ENCODE results near the gene SNUPN.
A peak's percentile ranks its signal among the peaks of the same experiment; 100 is the strongest.

Gene SNUPN

GRCh38 chr15:75647370-75648155 is 22.0 kb upstream of the SNUPN start, which contains the start of gene SNX33:
TSS of gene SNX33 (plus strand) at chr15:75647912. CDS start at chr15:75649103, 1,191 bp downstream.
- Histone ChIP-seq H3K9ac (ENCODE audit: insufficient read length, low read depth) (peak within 1 kb of the TSS; percentile 93), H3K36me3 (ENCODE audit: insufficient read depth, insufficient read length, low read length) (peaks cover 35% of the 10 kb centered on the region), H3K4me3 (ENCODE audit: insufficient read length, low read depth) (peak within 1 kb of the TSS; percentile 85), H3K27me3 (ENCODE audit: insufficient read depth, insufficient read length) (peaks cover 19% of the 10 kb centered on the region), H3K4me1 (ENCODE audit: insufficient read depth, insufficient read length) (peaks cover 24% of the 10 kb centered on the region), H3K9me3 (ENCODE audit: insufficient read depth, low read length) (no peaks in the 10 kb centered on the region)
- TF ChIP-seq ZNF274 (IDR thresholded peaks at IDR 0.05; ENCODE audit: low read depth, low read length), result no peak
- TF ChIP-seq SUZ12 (IDR thresholded peaks at IDR 0.05; ENCODE audit: extremely low read depth, insufficient read depth, insufficient read length), result no peak
- no peak for TF ChIP-seq YY1 (IDR thresholded peaks at IDR 0.05; ENCODE audit: insufficient read depth, insufficient read length)
- DNase-seq (ENCODE audit: low read depth, low spot score), result peak; percentile 86

- peaks cover 21% of the 10 kb centered on the region for H3K4me1 ChIP-seq (ENCODE audit: insufficient read depth, insufficient read length)
- H3K9me3 ChIP-seq (ENCODE audit: insufficient read depth, low read length), result no peaks in the 10 kb centered on the region
- peak overlapping the region; percentile 93 for H3K9ac ChIP-seq (ENCODE audit: insufficient read length, low read depth)
- H3K4me3 ChIP-seq (ENCODE audit: insufficient read length, low read depth), result peak overlapping the region; percentile 85
- H3K36me3 ChIP-seq (ENCODE audit: insufficient read depth, insufficient read length, low read length), result peaks cover 30% of the 10 kb centered on the region
- DNase-seq (ENCODE audit: low read depth, low spot score), result no peak
- H3K27me3 ChIP-seq (ENCODE audit: insufficient read depth, insufficient read length), result peaks cover 19% of the 10 kb centered on the region
- no peak for TF ChIP-seq ZNF274 (IDR thresholded peaks at IDR 0.05; ENCODE audit: low read depth, low read length)
- no peak for TF ChIP-seq SUZ12 (IDR thresholded peaks at IDR 0.05; ENCODE audit: extremely low read depth, insufficient read depth, insufficient read length)
- TF ChIP-seq YY1 (IDR thresholded peaks at IDR 0.05; ENCODE audit: insufficient read depth, insufficient read length), result no peak
Observed at GRCh38 chr15:75646944-75647364, 21.4 kb upstream of the SNUPN start.

- Histone ChIP-seq H3K27me3 (ENCODE audit: insufficient read depth, insufficient read length) (peaks cover 19% of the 10 kb centered on the region), H3K36me3 (ENCODE audit: insufficient read depth, insufficient read length, low read length) (peaks cover 24% of the 10 kb centered on the region), H3K4me1 (ENCODE audit: insufficient read depth, insufficient read length) (peaks cover 16% of the 10 kb centered on the region), H3K4me3 (ENCODE audit: insufficient read length, low read depth) (peak overlapping the region; percentile 85), H3K9ac (ENCODE audit: insufficient read length, low read depth) (peak overlapping the region; percentile 93), H3K9me3 (ENCODE audit: insufficient read depth, low read length) (no peaks in the 10 kb centered on the region)
- no peak for TF ChIP-seq ZNF274 (IDR thresholded peaks at IDR 0.05; ENCODE audit: low read depth, low read length)
- TF ChIP-seq YY1 (IDR thresholded peaks at IDR 0.05; ENCODE audit: insufficient read depth, insufficient read length), result no peak
- TF ChIP-seq SUZ12 (IDR thresholded peaks at IDR 0.05; ENCODE audit: extremely low read depth, insufficient read depth, insufficient read length), result no peak
- no peak for DNase-seq (ENCODE audit: low read depth, low spot score)
Observed at GRCh38 chr15:75646112-75646943, 20.8 kb upstream of the SNUPN start.

- DNase-seq (ENCODE audit: low read depth, low spot score), result no peak
- no peak overlapping the region for H3K9ac ChIP-seq (ENCODE audit: insufficient read length, low read depth)
- TF ChIP-seq ZNF274 (IDR thresholded peaks at IDR 0.05; ENCODE audit: low read depth, low read length) (no peak), YY1 (IDR thresholded peaks at IDR 0.05; ENCODE audit: insufficient read depth, insufficient read length) (no peak), SUZ12 (IDR thresholded peaks at IDR 0.05; ENCODE audit: extremely low read depth, insufficient read depth, insufficient read length) (no peak)
- H3K4me3 ChIP-seq (ENCODE audit: insufficient read length, low read depth), result no peak overlapping the region
- peaks cover 5% of the 10 kb centered on the region for H3K4me1 ChIP-seq (ENCODE audit: insufficient read depth, insufficient read length)
- H3K36me3 ChIP-seq (ENCODE audit: insufficient read depth, insufficient read length, low read length), result peaks cover 7% of the 10 kb centered on the region
- H3K9me3 ChIP-seq (ENCODE audit: insufficient read depth, low read length), result no peaks in the 10 kb centered on the region
- H3K27me3 ChIP-seq (ENCODE audit: insufficient read depth, insufficient read length), result peaks cover 19% of the 10 kb centered on the region
Observed at GRCh38 chr15:75644376-75644775, 18.9 kb upstream of the SNUPN start.

GRCh38 chr15:75641603-75642002 is 16.1 kb upstream of the SNUPN start:
- H3K36me3 ChIP-seq (ENCODE audit: insufficient read depth, insufficient read length, low read length), result peaks cover 22% of the 10 kb centered on the region
- H3K9me3 ChIP-seq (ENCODE audit: insufficient read depth, low read length), result no peaks in the 10 kb centered on the region
- H3K9ac ChIP-seq (ENCODE audit: insufficient read length, low read depth), result no peak overlapping the region
- peaks cover 12% of the 10 kb centered on the region for H3K27me3 ChIP-seq (ENCODE audit: insufficient read depth, insufficient read length)
- no peak overlapping the region for H3K4me3 ChIP-seq (ENCODE audit: insufficient read length, low read depth)
- DNase-seq (ENCODE audit: low read depth, low spot score), result no peak
- TF ChIP-seq SUZ12 (IDR thresholded peaks at IDR 0.05; ENCODE audit: extremely low read depth, insufficient read depth, insufficient read length) (no peak), ZNF274 (IDR thresholded peaks at IDR 0.05; ENCODE audit: low read depth, low read length) (no peak), YY1 (IDR thresholded peaks at IDR 0.05; ENCODE audit: insufficient read depth, insufficient read length) (no peak)
- H3K4me1 ChIP-seq (ENCODE audit: insufficient read depth, insufficient read length), result peaks cover 6% of the 10 kb centered on the region

- peaks cover 22% of the 10 kb centered on the region for H3K36me3 ChIP-seq (ENCODE audit: insufficient read depth, insufficient read length, low read length)
- H3K4me3 ChIP-seq (ENCODE audit: insufficient read length, low read depth), result peak overlapping the region; percentile 99
- DNase-seq (ENCODE audit: low read depth, low spot score), result no peak
- H3K27me3 ChIP-seq (ENCODE audit: insufficient read depth, insufficient read length), result peaks cover 8% of the 10 kb centered on the region
- H3K9ac ChIP-seq (ENCODE audit: insufficient read length, low read depth), result peak overlapping the region; percentile 100
- H3K9me3 ChIP-seq (ENCODE audit: insufficient read depth, low read length), result no peaks in the 10 kb centered on the region
- H3K4me1 ChIP-seq (ENCODE audit: insufficient read depth, insufficient read length), result peaks cover 6% of the 10 kb centered on the region
- TF ChIP-seq ZNF274 (IDR thresholded peaks at IDR 0.05; ENCODE audit: low read depth, low read length) (no peak), YY1 (IDR thresholded peaks at IDR 0.05; ENCODE audit: insufficient read depth, insufficient read length) (no peak), SUZ12 (IDR thresholded peaks at IDR 0.05; ENCODE audit: extremely low read depth, insufficient read depth, insufficient read length) (no peak)
Observed at GRCh38 chr15:75641179-75641503, 15.6 kb upstream of the SNUPN start.
